GM13976 (cell line): ENCODE measurements around the gene CENPM.
A peak's percentile ranks its signal among the peaks of the same experiment; 100 is the strongest.

ENCODE experiments used
- DNase-seq: peaks from one replicate; pipeline ENCODE4 v3.0.0; 2012; ENCODE audit warnings: low spot score
- in situ Hi-C: fragments of 300-500 bp; cut with MboI; formaldehyde crosslinking; loops from one replicate; pipeline ENCODE4 v1.12.0; 2022; ENCODE audit warnings: low sequenced_read_pairs, mixed read lengths, inconsistent platforms; ENCODE audit not compliant: unreplicated experiment
- TF ChIP-seq, protein P1 (sequence below): IDR thresholded peaks from 2 replicates; pipeline ENCODE4 v1.5.1; 2012; ENCODE audit warnings: borderline replicate concordance, mild to moderate bottlenecking; ENCODE audit not compliant: insufficient read depth; ENCODE audit errors: extremely low read depth, missing control alignments, control extremely low read depth

CENPM gene

GRCh38 chr22:41976070-41976901 is 29.3 kb upstream of the CENPM start:
- in situ Hi-C loops, result loop anchor here (10.0 kb wide), 1 partner anchor 109 kb away; no protein-coding TSS in a partner anchor
- TF ChIP-seq, protein P1, sequence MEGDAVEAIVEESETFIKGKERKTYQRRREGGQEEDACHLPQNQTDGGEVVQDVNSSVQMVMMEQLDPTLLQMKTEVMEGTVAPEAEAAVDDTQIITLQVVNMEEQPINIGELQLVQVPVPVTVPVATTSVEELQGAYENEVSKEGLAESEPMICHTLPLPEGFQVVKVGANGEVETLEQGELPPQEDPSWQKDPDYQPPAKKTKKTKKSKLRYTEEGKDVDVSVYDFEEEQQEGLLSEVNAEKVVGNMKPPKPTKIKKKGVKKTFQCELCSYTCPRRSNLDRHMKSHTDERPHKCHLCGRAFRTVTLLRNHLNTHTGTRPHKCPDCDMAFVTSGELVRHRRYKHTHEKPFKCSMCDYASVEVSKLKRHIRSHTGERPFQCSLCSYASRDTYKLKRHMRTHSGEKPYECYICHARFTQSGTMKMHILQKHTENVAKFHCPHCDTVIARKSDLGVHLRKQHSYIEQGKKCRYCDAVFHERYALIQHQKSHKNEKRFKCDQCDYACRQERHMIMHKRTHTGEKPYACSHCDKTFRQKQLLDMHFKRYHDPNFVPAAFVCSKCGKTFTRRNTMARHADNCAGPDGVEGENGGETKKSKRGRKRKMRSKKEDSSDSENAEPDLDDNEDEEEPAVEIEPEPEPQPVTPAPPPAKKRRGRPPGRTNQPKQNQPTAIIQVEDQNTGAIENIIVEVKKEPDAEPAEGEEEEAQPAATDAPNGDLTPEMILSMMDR, result no peak
- peak; percentile 59 for DNase-seq

DNA sequence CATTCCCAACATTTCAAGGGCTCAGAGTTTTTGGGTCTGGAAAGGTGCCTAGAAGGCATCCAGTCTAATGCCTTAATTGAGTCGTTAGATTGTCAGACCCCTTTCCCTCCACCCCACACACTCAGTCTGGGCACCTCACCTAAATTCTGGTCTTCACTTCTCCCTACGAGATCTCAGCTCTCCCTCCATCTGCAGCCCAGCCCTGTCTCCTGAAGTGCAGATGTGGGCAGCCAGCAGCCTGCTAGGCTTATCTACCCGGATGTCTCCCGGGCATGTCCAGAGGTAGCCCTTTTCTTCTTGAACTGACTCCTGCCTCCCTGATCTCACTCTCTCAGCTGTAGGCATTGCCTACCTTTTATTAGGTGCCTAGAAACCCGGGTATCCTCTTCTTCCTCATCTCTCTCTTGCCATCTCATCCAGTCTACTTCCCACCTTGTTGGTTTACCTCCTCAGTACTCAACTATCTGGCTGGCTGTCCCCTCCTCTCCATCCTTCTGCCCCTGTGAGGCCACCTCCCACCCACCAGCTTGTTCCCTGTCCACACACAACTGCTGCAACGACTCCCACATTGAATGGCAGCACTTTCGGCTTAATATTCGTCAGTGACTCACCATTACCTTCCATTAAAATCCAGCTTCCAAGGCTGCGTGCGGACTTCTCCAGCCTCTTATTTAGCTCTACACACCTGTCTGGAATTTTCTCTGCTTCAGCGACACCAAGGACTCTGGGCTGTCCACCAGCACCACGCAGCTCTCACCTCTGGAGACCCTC is 28.5 kb upstream of the CENPM start:
- no peak for DNase-seq
- TF ChIP-seq, protein P1, result no peak
- in situ Hi-C loops, result loop anchor here (10.0 kb wide), 1 partner anchor 109 kb away; no protein-coding TSS in a partner anchor

GRCh38 chr22:41974691-41975290 is 27.8 kb upstream of the CENPM start:
- no peak for DNase-seq
- TF ChIP-seq, protein P1, result no peak
- in situ Hi-C loops, result loop anchor here (10.0 to 25.0 kb wide), 2 partner anchors 110 to 463 kb away; partner anchors contain the start of gene NFAM1

GRCh38 chr22:41971431-41971830 is 24.5 kb upstream of the CENPM start:
- in situ Hi-C loops, result loop anchor here (10.0 to 25.0 kb wide), 2 partner anchors 113 to 466 kb away; partner anchors contain the start of gene NFAM1
- DNase-seq, result no peak
- TF ChIP-seq, protein P1, result no peak

- DNase-seq, result no peak
- TF ChIP-seq, protein P1, result no peak
- in situ Hi-C loops, result loop anchor here (10.0 to 25.0 kb wide), 2 partner anchors 114 to 467 kb away; partner anchors contain the start of gene NFAM1
Measured at GRCh38 chr22:41970601-41971000, 23.6 kb upstream of the CENPM start.

GRCh38 chr22:41969110-41969646 is 22.2 kb upstream of the CENPM start, which contains the start of gene SEPTIN3:
Gene SEPTIN3 (plus strand): TSS chr22:41969443. CDS start chr22:41971493, 2,050 bp downstream.
- TF ChIP-seq, protein P1, result no peak
- no peak for DNase-seq
- in situ Hi-C loops, result loop anchor here (25.0 kb wide), 1 partner anchor 468 kb away; the partner anchor contains the start of gene NFAM1
